COLO829 (cell line): ENCODE data around the gene TAPBP.
"Not testable (repeated sequence)": the region's sequence is repeated elsewhere in the genome, so short reads cannot be mapped to it uniquely, and the experiment has no call there.

Experiments
- DNase-seq: peaks from one replicate; pipeline ENCODE4 v3.0.0; 2012; ENCODE audit warnings: low spot score

The TAPBP gene

DNA sequence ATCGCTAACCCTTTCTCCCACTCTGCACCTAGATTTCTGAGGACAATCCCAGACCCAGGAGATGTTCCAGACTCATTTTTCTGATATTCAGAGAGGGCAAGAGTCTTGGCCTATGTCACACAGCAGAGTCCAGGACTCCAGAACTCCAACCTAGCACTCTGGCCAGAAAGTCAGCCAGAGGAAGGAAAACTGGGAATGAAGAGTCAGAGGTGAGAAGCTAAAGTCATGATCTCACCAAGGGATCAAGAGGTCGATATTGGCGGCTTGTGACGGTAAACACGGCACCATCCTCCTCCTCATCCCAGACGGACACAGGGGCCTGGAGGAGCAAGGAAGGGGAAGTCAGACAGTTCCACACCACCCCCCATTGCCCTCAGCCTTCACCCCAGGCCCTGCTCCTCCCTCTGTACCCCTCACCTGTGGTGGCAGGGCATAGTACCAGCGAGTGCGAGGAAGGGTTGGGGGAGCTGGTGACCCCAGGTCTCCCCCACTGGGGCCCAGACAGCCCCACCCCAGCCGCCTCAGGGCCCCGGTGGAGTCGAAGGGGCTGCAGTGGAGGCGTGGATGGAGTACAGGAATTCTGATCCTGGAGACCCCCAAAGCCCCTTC lies 17.0 kb downstream of the TAPBP start:
- no peak for DNase-seq

DNA sequence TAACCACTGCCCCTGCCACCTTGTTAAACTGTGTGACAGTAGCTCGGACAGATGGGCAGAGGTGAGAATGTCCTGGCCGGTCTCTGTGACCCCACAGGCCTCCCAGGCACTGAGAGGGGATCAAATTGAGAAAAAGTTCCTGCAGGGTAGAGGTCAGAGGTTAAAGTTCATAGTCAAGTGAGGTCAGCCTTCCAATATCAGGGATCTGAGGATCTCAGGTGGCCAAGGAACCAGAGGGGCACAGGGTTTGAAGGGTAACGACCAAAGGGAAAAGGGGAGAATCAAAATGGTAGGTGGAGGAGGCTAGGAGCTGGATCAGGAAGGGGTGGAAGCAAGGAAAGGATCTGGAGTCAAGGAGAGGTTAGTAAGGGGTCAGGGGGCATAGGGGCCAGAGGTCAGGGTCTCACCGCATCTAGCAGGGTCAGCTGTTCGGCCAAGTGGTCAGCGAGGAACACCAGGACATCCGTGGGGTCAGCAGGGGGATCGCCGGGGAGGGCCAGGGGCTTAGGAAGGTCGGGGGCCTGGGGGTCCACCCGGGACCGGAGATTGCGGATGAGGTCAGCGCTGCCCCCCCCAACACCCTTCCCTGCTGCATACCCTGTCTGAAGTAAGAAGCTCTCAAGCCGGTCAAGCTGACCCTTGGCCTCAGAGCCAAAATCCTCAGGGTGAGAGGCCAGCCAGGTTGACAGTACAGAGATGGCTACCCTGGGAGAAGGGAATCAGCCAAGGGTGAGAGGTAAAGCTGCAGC lies 18.1 kb downstream of the TAPBP start:
- DNase-seq: no peak

DNA sequence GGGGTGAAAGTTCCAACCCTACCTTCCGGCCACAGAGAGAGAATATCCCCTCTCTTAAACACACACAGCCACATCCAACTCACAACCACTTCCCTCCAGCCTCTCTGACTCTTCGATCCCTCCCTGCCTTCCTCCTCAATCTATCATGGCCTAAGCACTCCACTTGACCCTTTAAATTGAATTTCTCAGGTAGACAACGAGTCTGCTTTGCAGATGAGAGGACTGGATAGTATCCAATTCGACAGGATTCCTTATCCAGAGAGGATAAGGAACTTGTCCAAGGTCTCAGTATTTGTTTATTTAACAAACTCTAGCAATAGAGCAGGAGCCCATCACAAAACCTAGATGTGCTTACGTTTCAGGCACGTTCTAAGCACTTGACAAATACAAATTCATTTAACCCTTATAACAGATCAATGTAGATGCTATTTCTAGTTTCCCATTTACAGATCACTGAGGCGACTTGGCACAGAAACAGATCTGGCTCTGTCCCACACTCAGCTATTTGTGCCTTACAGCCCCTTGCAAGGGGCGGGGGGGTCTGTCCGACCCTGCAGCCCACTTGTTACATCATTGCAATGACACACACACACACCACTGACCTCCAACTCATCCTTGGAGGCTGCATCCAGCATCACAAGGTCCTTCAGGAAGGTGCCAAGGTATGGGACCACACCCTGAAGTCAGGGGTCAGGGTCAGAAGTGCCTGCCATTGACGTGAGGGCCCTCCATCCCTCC lies 19.6 kb downstream of the TAPBP start:
- no peak for DNase-seq

DNA sequence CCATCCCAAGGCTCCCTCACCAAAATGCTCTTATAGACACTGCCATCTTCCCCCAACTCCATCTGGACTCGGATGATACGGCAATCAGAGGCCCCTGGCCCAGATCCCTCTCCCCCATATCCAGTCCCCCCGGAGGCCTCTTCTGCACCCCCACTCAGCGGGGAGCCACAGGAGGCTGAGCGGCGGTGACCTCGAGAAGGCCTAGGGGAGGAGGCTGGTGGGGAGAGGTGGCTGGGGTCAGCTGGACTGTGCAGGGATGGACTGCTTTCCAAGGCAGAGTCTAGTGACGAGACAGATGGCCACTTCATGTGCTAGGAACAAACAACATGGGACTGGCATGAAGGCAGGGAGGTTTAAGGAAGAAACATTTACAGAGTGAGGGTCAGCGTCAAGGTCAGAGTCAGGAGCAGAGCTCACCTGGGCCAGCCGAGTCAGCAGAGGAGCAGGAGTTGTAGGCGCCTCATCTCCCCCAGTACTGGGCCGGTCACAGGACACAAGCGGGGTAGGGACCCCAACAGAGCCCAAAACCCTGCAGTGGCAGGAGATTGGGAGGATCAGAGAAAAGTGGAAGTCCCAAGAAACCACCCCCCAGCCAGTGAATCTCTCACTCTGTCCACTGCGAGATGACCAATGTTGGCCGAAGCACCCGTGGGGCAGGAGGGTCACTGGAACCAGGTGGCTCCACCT lies 20.7 kb downstream of the TAPBP start:
- DNase-seq: no peak

DNA sequence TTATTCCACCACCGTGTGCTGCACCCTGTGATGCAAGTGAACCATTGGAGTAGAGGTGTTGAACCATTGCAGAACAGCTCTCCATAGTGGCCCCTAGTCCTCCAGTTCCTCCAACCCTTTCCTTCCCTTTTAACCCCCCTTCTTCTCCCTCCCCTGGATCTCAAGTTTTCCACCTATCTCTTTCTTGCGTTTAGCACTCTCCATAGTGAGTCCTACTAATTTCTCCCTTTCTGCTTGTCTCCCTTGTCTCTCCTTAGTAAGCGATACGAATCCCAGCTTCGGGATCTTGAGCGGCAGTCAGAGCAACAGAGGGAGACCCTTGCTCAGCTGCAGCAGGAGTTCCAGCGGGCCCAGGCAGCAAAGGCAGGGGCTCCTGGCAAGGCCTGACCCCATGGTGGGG lies 23.4 kb downstream of the TAPBP start:
- DNase-seq: no peak

DNA sequence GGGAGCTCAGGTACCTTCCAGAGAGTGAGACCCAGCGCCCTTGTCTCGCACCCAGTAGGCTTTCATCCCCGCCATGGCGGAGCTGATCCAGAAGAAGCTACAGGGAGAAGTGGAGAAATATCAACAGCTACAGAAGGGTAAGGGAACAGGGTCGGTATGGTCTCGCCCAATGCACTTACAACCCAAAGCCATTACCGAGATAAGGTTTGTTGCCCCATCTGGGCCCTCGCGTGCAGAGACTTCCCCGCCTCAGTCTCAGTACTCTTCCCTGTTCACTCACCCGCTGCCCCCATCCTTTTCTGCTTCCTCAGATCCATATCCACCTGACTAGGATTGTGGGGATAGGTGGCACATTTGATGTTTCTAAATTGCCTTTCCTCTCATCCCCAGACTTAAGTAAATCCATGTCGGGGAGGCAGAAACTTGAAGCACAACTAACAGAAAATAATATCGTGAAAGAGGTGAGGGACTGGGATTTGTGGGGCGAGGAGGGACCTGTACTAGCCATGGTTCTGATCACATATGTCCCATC lies 24.0 kb downstream of the TAPBP start:
- no peak for DNase-seq

DNA sequence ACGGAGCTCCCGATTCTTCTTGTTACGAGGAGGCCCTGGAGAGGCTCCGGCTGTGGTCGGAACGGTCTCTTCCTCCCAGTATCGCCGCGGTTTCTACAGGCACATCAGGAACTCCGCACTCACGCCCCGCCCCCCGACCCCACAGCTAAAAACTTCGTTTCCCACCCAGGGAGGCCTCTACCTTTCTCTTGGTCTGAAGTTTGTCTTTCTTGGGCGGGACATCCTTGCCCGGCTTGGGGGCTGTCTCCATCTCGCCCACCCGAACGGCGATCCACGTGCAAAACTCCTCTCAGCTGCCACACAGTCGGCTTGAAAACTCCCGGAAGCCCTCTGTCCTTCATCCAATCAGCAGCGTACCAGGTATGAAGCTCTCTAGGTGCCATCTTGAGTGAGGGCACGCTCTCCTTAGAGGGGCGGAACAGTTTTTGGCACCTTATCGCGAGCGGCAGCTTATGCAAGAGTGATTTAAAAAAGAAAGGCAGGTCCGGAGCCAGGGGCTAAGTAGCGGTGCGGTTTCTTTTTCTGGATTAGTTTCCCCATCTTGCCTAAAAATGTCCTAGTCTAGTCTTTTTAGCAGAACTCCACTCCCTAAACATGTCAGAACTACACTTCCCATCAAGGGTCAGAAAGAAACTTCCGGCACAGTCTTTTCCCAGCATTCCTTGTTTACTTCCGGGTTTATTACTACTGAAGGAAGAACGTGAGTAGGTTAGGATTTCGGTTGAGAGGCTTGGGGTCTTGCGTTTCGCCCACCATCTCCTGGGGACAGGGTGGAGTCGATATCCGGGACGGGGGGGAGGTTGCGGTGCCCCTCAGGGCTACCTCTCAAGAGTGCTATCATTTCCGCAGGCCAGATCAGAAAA lies 24.7 kb downstream of the TAPBP start, which contains the start of the genes PFDN6 and WDR46:
Gene PFDN6, plus strand, starts transcription at position 681 of the 863 bp plus-strand sequence. CDS start 256 bp downstream, outside the sequence.
Gene WDR46, minus strand, starts transcription at position 319 of the 863 bp plus-strand sequence. Its CDS starts 69 bp downstream, at position 250.
- peak; percentile 99 for DNase-seq

DNA sequence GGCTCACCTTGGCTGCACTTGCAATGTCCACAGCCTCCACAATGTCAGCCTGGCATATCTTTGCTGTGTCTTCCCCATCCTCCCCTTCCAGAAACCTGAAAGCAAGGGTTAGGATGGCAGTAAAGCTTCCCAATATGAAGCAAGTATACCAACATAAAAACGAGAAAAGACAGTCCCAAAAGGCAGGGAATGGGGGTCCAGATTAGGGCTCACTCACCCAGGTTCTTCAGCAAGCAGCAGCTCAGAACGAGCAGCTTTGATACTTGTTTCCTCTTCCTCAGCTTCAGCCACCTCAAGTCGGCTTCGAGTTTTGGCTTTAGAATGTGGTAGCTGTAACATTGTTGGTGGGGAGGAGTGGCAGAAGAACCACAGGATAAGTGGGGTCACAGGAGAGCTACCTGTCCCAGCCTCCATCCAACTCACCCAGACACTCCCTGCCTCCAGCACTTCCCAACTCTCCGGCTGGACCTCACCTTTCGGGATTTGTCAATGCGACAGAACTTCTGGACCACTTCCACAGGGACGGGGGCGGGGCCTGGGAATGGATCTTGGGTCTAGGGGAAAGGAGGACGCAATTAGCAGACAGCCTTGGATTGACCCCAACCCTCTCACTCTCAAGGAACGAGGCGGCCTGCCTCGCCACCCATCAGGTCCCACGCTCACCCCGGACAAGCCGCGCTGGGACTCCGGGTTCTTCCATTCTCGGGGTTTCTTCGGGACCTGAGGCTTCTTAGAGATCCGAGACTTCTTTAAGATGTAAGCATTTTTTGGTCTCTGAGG lies 25.5 kb downstream of the TAPBP start:
- DNase-seq: no peak

DNA sequence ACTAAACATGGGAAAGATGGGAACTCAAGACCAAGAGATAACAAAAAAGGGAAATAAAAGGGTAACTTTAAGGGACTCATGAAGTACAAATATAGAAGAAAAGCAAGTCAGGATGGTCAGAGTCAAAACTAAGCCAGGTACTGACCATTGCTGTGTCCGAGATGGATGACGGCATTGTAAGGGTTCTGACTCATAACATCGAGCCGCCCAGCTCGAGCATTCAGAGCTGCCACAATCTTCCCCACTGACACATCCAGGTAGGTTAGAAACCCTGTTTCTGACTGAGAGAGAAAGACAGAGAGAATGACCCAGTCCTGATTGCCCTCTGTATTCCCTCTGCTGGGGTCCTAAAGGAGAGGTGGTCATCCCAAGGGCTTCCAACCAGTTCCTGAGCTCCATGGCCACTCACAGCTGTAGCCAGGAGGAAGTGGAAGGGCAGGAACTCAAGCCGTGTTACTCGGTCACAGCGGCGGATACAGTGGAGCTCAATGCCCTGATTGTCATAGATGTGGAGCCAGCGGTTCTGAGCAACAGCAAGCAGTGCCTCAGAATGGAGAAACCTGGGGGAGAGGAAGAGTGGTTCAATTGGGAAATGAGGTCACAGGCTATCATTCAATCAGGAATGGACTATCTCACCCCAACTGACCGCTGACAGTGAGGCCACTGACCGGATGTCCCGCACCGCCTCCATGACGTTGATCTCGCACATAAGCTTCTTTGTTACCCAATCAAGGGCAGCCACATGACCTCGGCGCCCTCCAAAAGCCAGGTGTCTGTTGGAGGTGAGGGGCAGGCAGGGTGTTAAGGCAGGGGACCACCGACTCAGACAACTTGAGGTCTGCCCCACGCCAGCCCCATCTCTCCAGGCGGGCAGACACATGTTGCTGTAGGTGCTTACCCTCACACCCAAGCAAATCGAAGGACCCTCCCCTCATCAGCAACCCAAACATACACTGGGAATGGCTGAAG lies 26.6 kb downstream of the TAPBP start:
- DNase-seq: peak; percentile 73

DNA sequence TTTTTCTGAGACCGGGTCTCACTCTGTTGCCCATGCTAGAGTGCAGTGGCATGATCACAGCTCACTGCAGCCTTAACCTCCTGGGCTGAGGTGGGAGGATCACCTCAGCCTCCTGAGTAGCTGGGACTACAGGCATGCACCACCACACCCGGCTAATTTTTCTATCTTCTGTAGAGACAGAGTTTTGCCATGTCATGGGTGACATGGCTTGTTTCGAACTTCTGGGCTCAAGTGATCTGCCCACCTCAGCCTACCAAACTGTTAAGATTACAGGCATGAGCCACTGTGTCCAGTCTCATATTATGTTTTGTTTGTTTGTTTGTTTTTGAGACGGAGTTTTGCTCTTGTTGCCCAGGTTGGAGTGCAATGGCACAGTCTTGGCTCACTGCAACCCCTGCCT lies 28.7 kb downstream of the TAPBP start:
- not testable (repeated sequence) for DNase-seq

DNA sequence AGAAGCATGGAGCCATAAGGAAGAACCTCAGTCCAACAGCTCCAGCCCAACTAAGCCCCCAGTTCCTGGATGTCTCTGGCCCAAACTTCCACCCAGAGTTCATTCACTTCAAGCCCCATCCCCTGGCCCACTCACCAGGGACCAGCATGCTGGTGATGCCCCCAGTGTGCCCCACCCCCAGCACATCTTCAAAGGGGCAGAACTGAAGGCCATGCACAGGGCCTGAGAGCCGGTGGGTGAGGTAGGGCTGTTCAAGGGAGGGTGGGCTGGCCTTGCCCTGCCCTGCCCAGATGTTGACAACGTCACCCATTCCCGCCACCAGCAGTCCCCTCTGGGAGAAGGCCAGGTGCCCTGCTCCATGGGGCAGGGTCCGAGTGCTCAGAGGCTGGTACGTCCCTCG lies 33.3 kb downstream of the TAPBP start:
- no peak for DNase-seq

DNA sequence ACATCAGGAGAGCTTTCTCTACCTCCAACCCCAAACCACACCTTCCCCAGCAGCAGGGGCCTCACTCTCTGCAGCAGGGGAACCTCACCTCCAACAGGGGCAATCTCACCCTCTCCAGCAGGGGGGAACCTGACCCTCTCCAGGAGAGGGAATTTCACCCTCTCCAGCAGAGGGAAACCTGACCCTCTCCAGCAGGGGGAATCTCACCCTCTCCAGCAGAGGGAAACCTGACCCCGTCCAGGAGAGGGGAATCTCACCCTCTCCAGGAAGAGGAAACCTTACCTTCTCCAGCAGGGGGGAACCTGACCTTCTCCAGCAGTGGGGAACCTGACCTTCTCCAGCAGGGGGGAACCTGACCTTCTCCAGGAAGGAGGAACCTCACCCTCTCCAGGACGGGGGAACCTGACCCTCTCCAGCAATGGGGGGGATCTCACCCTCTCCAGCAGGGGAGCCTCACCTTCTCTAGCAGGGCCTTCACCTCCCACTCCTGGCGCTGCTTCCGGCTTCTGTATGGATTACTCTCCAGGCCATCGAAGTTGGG lies 33.8 kb downstream of the TAPBP start:
- DNase-seq: peak; percentile 48

DNA sequence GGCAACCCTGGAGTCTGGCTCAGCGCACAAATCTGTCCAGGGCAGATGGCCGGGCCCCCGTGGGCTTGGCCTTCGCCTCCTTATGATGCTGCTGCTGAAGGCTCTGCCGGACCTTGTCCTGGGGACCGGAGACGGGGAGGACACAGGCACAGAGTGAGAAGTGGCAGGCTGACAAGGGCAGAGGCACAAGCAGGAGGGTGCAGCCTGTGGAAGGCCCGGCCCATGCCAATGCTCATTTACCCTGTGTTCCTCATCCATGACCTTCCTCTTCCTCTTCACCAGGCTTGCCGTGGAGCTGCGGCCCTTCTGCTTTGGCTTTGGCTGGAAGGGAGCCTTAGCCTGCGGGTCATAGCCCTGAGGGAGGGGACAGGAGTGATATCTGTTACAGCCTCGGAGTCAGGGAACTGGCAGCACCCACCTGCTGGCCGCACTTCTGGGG lies 34.6 kb downstream of the TAPBP start:
- DNase-seq: no peak

DNA sequence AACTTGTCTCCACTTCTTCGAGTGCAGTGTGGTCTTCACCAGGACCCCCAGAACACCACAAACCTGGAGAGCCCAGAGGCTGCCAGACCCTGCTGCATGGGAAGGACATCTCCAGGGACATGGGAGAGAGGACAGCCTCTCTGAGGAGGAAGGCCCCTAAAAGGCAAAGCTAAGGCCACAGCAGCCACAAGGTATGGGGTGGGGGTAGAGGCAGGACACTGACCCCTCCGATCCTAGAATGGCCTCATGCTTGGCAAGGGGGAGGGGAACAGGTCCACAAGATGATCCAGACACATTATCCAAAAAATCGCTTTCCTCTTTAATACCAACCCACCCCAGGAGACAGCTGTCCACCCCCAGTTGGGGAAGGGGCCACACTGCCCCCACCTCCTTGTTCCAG lies 35.1 kb downstream of the TAPBP start:
- no peak for DNase-seq

DNA sequence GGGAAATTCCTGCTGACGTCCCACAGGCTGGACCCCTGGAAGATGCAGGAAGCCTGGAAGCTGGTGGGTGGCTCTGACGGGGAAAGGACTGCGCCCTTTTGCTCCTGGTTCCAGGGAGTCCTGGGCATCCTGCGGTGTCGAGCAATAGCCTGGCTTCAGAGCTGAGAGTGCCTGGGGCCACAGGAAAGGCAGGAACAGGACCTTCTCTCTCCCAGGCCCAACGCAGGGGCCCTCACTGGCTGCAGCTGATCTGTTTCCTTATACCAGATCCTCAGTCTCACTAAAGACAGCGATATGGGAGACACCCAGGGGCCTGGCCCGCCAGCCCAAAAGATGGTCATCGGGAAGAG lies 35.5 kb downstream of the TAPBP start:
- no peak for DNase-seq

DNA sequence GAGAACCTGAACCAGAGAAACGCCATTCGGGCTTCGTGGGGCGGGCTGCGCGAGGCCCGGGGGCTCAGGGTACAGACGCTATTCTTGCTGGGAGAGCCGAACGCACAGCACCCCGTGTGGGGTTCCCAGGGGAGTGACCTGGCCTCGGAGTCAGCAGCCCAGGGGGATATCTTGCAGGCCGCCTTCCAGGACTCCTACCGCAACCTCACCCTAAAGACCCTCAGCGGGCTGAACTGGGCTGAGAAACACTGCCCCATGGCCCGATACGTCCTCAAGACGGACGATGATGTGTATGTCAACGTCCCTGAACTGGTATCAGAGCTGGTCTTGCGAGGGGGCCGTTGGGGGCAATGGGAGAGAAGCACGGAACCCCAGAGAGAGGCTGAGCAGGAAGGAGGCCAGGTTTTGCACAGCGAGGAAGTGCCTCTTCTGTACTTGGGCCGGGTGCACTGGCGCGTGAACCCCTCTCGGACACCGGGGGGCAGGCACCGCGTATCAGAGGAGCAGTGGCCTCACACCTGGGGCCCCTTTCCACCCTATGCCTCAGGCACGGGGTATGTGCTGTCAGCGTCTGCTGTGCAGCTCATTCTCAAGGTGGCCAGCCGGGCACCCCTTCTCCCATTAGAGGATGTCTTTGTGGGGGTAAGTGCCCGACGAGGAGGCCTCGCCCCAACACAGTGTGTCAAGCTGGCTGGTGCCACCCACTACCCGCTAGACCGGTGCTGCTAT lies 36.1 kb downstream of the TAPBP start:
- no peak for DNase-seq

DNA sequence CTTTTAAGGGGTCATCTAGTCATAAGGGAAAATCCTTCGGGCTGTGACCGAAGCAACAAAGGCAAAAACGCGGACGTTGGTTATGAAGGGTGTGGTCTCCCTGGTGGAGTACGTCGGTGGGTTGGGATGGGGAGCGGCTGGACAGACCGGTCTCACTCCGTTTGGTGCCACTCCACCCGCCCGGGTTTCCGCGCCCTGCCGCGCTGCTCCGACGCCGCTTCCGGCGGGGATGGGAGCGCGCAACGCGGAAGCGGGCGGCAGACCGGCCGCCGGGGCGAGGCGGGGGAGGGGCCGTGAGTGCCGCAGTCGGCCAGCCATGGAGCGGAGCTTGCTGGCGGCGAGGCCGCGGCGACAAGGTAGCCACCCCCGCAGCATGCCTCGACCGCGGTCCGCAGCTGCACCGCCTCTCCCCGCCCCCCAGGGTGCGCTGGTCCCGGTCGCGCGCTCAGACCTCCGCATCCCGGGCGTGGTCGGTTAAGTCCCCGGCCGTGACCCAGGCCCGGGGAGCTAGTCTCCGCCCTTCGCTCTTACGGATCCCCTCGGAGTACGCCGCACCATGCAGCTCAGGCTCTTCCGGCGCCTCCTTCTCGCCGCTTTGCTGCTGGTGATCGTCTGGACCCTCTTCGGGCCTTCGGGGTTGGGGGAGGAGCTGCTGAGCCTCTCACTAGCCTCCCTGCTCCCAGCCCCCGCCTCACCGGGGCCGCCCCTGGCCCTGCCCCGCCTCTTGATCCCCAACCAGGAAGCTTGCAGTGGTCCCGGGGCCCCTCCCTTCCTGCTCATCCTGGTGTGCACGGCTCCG lies 36.8 kb downstream of the TAPBP start, which contains the start of gene B3GALT4:
Gene B3GALT4, plus strand, starts transcription at position 260 of the 799 bp plus-strand sequence. Its CDS starts 297 bp downstream, at position 557.
- DNase-seq: peak; percentile 62
